Measurements from ENCODE around the gene SPATS2.

GRCh38 chr12:49345825-49346658 lies 21.2 kb upstream of the SPATS2 start:
- TF ChIP-seq CTCF (IDR thresholded peaks at IDR 0.05) (no peak), RCOR1 (IDR thresholded peaks at IDR 0.05; ENCODE audit: low read length) (no peak), POLR2AphosphoS5 (IDR thresholded peaks at IDR 0.05; ENCODE audit: low read depth, low read length) (no peak), YY1 (IDR thresholded peaks at IDR 0.05; ENCODE audit: low read depth) (no peak), JUND (IDR thresholded peaks at IDR 0.05) (no peak), RXRA (IDR thresholded peaks at IDR 0.05; ENCODE audit: borderline replicate concordance, low read depth) (no peak), EZH2phosphoT487 (IDR thresholded peaks at IDR 0.05; ENCODE audit: borderline replicate concordance, low read depth) (no peak), MAX (IDR thresholded peaks at IDR 0.05; ENCODE audit: low read depth) (no peak), MXI1 (IDR thresholded peaks at IDR 0.05; ENCODE audit: low read depth, low read length) (no peak)
- TF ChIP-seq, protein P1, sequence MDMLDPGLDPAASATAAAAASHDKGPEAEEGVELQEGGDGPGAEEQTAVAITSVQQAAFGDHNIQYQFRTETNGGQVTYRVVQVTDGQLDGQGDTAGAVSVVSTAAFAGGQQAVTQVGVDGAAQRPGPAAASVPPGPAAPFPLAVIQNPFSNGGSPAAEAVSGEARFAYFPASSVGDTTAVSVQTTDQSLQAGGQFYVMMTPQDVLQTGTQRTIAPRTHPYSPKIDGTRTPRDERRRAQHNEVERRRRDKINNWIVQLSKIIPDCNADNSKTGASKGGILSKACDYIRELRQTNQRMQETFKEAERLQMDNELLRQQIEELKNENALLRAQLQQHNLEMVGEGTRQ (IDR thresholded peaks at IDR 0.05; ENCODE audit: borderline replicate concordance, low read depth, low read length): no peak
- TF ChIP-seq, protein P2, sequence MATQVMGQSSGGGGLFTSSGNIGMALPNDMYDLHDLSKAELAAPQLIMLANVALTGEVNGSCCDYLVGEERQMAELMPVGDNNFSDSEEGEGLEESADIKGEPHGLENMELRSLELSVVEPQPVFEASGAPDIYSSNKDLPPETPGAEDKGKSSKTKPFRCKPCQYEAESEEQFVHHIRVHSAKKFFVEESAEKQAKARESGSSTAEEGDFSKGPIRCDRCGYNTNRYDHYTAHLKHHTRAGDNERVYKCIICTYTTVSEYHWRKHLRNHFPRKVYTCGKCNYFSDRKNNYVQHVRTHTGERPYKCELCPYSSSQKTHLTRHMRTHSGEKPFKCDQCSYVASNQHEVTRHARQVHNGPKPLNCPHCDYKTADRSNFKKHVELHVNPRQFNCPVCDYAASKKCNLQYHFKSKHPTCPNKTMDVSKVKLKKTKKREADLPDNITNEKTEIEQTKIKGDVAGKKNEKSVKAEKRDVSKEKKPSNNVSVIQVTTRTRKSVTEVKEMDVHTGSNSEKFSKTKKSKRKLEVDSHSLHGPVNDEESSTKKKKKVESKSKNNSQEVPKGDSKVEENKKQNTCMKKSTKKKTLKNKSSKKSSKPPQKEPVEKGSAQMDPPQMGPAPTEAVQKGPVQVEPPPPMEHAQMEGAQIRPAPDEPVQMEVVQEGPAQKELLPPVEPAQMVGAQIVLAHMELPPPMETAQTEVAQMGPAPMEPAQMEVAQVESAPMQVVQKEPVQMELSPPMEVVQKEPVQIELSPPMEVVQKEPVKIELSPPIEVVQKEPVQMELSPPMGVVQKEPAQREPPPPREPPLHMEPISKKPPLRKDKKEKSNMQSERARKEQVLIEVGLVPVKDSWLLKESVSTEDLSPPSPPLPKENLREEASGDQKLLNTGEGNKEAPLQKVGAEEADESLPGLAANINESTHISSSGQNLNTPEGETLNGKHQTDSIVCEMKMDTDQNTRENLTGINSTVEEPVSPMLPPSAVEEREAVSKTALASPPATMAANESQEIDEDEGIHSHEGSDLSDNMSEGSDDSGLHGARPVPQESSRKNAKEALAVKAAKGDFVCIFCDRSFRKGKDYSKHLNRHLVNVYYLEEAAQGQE (IDR thresholded peaks at IDR 0.05; ENCODE audit: low read depth, low read length): no peak
